Left colon (tissue), 2 donors: ENCODE results near the gene FAM170B. TPM values are rescaled to one million over a fixed set of nuclear protein-coding genes. Genes with fewer than 3 reads are reported as not detected.

Experiments
- ATAC-seq: fragments of 200-7000 bp; cut with Tn5 transposase; one replicate; pipeline ENCODE4 v1.9.1; 2020; ENCODE audit warnings: mild to moderate bottlenecking, moderate library complexity
- DNase-seq, 2 donors: peaks; one replicate each; pipeline ENCODE4 v3.0.0-alpha.2; 2020
- intact Hi-C, 2 donors: fragments of 100-400 bp; cut with DNase I in 1 of 2; cut with micrococcal nuclease in 1 of 2; formaldehyde crosslinking; loops; one replicate each; pipeline versions ENCODE4 v1.11.2 to v1.14.0; 2022; cut with DNase I, micrococcal nuclease
- total RNA-seq, 2 donors: library from RNA; stranded (reverse); fragmentation: NEBNext Ultra II Directional; extraction: Animal tissue kit (Norgen Biotek cat#: 25700); gene quantifications; one replicate each; pipeline ENCODE4 v1.2.1, GENCODE V29; 2021
- donor health status: DM: no; HTN: no; CAD: no.
- donor health status: DM: yes; HTN: yes; CAD: no.

Gene FAM170B
- total RNA-seq, 2 donors from 2014 or later = not detected

DNA sequence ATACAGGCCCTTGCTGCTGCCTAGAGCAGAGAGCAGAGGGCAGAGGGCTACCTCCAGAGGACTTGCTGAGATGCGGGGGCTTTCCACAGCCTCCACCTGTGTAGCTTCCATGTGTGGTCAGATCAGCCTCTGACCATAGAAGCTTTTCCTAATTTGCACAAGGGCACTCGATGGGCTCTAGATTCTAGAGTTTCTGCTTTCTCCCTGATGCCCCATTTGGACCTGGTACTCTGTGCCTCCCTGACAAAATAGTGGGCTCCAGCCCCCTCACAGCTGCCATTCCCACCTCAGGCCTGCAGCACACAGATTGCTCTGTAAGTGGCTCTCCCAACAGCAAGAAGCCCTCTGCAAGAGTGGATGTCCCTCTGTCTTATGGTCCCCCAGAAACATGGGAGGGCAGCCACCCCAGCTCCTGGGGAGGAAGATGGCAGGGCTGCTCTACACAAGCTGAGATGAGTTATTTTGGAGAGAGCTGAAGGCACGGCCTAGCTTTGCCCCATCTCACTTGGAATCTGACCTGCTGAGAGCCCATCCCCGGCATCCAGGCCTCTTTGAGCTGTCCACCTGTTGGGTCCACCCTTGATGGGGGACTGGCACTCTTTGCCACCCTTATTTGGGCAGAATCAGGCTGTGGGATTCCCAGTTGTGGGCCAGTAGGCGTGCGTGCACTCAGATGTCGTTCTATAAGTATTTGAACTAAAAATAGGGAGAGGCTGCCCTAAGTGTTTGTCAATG lies 37.7 kb upstream of the FAM170B start:
- intact Hi-C loops = no loop called here
- ATAC-seq = no peak
- no peak for DNase-seq

GRCh38 chr10:49170632-49171325 lies 37.0 kb upstream of the FAM170B start:
- no peak for DNase-seq
- no peak for ATAC-seq

DNA sequence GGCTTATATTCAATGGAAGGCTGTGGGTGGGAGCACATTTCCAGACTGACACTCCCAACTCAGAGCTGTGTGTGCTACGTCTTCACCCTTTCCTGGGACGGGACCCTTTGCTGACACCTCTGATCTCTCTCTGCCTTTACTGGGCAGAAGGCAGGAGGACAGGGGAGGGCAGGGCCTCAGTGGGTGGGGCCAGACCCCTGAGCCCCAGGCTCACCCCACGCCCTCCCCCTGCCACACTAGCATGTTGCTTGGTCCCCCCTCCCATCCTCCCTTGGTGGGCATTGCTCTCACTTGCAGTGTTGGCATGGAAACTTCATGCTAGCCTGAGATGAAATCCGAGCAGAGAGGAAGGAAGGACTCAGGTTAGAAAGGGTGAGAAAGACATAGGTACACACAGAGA lies 36.0 kb upstream of the FAM170B start:
- DNase-seq (no peak), ATAC-seq (no peak)
- intact Hi-C loops = loop anchor here in 1 of 2 donors (10.0 kb wide), 1 partner anchor 185 kb away; no protein-coding TSS in a partner anchor

More at GRCh38 chr10:49170632-49171325, 37.0 kb upstream of the FAM170B start:
- intact Hi-C loops = no loop called here

- no peak for ATAC-seq
- intact Hi-C loops = loop anchor here in 1 of 2 donors (10.0 kb wide), 1 partner anchor 184 kb away; no protein-coding TSS in a partner anchor
- no peak for DNase-seq
Measured at GRCh38 chr10:49168831-49169500, 35.1 kb upstream of the FAM170B start.

- DNase-seq = no peak
- intact Hi-C loops = loop anchor here in 1 of 2 donors (10.0 kb wide), 1 partner anchor 183 kb away; no protein-coding TSS in a partner anchor
- no peak for ATAC-seq
Measured at GRCh38 chr10:49168171-49168540, 34.3 kb upstream of the FAM170B start.

DNA sequence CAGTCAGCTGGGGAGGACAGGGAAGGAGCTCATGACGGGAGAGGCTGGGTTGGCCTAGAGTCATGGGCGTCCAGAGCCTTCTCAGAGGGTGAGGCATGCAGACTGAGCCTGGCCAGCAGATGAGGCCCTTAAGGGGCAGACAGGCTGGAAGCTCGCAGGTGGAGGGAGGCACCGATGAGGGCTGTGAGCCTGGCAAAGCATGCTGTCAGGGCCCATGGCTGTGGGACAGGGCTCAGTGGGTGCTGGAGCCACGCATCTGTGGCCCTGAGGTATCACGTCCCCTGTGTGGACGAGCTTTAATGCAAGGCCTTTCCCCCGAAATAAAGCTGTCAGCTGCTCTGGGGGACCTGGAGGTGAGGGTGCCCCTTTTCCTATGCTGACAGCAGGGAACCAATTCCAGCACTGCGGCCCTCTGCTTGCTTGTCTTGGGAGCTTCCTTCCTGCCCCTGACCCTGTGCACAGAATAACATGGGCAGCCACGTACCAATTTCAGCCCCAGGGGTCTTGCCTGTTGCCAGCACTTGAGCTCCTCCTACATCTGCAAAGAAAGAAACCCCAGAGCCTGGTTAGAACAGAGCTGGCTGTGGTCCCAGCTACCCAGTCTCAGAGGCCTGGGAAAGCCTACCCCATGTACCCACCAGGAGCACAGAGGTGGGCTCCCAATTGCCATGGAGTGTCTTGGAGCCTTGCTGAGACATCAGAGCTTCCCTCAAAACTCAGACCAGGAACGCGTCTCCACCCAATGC lies 33.8 kb upstream of the FAM170B start:
- ATAC-seq (no peak), DNase-seq (no peak)
- intact Hi-C loops = loop anchor here in 1 of 2 donors (10.0 kb wide), 1 partner anchor 183 kb away; no protein-coding TSS in a partner anchor

DNA sequence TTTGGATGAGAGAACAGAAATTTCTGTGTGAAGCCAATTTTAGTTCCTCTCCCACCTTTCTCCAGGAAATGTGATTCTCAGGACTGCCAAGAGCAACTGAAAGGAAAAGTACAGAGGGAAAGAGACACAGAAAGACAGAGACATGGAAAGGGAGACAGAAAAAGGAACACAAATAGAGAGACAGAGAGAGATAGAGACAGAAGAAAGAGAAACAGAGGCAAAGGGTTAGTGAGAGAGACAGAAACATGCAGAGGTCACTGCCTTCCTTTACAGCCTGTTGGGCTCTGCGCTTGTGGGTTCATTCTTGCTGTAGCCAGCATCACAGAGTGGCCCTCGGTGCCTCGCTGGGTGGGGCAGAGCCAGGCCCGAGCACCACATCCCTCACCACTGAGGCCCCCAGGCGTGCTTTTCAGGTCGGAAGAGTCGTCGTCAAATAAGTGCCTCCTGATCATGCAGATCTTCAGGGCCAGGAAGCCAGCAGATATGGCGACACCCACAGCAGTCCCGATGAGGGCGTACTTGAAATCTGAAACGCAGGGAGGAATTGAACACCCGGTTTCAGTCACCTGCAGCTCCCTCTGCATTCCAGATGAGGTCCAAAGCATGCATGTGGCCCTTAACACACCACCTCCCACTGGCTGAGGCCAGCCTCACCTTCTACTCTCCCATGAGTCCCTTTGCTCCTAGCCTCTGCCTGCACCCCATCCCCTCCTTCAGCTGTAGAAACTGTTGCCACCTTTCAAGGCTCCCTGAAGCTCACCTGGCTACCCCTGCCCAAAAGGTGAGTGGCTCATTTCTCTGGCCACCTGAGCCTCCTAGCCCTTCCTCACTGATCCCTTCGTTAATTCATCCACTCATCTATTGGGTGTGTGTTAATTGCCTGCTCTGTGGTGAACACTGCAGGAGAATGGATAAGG lies 32.9 kb upstream of the FAM170B start:
- intact Hi-C loops = loop anchor here in 1 of 2 donors (10.0 kb wide), 1 partner anchor 182 kb away; no protein-coding TSS in a partner anchor
- ATAC-seq = no peak
- DNase-seq = no peak

DNA sequence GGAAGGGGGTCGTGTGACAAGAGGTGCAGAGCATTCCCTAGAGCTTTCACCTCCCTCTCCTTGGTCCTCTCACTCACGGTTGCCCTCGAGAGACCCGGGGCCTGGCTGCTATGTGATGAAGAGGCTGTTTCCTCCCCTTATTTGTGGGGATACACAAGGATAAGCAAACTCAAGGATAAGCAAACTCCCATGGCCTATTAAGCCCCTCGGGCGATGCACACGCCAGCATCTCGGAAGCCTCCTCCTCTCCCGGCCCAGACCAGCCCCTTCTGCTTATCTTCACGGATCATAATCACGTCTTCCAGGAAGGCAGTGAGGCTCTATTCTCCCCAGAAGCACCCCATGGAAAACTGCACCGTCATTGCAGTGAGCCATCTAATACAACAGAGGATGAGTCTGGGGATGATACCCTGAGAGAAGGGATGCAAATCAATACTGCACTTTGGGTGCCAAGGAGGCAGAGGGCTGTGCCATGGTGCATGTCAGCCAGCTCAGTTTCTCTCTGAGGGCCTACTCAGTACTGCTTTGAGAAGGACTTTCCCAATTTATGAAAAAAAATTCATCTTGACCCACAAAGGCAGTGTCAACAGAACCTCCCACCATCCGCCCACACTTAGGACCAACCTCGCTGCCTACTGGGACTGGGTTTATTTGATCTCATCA lies 32.1 kb upstream of the FAM170B start:
- ATAC-seq (no peak), DNase-seq (no peak)
- intact Hi-C loops = loop anchor here in 1 of 2 donors (10.0 kb wide), 1 partner anchor 181 kb away; no protein-coding TSS in a partner anchor

DNA sequence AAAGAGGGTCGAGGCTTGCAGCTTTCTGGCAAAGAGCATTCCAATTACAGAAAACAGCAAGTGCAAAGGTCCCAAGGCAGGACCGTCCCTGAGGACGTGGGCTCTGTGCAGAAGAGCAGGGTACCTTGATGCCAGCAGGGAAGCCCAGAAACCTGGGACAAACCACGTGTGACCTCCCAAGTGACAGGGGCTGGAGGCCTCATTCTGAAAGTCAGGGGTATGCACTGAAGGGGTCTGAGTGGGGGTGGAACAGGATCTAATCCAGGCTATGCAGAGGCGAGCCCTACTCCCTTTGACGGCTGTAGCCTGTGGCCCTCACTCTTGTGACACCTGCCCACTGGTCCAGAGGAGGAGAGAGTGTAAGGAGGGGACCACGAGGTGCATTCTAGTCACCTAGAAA lies 31.4 kb upstream of the FAM170B start:
- intact Hi-C loops = loop anchor here in 1 of 2 donors (10.0 kb wide), 1 partner anchor 180 kb away; no protein-coding TSS in a partner anchor

GRCh38 chr10:49164559-49165188 lies 30.9 kb upstream of the FAM170B start:
- intact Hi-C loops = loop anchor here in 1 of 2 donors (10.0 kb wide), 1 partner anchor 180 kb away; no protein-coding TSS in a partner anchor

More for the DNA sequence above, 31.4 kb upstream of the FAM170B start:
- no peak for ATAC-seq
- no peak for DNase-seq

DNA sequence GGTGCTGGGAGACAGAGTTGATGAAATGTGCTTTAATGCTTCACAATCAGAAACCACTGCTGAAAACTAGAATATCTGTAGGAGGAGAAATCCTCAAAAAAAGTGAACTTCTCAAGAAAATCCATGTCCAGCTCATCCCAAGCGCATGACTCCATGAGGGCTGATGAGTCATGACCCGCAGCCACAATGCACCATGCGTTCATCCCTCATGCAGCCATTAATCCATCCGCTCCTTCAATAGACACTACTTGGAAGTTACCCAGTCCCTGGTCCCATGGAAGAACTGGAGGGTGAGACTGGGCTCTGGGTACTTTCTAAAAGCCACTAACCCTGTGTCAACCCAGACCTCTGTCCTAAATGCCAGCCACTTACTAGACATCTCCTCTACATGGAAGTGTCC lies 29.9 kb upstream of the FAM170B start:
- no peak for ATAC-seq
- intact Hi-C loops = loop anchor here in 1 of 2 donors (10.0 kb wide), 1 partner anchor 179 kb away; no protein-coding TSS in a partner anchor
- no peak for DNase-seq

More at GRCh38 chr10:49164559-49165188, 30.9 kb upstream of the FAM170B start:
- DNase-seq (peak in 1 of 2 donors; percentile 39), ATAC-seq (peak; percentile 68)

- intact Hi-C loops = loop anchor here in 1 of 2 donors (10.0 kb wide), 1 partner anchor 178 kb away; no protein-coding TSS in a partner anchor
- no peak for DNase-seq
Measured at GRCh38 chr10:49162761-49163310, 29.0 kb upstream of the FAM170B start.

GRCh38 chr10:49162063-49162462 lies 28.2 kb upstream of the FAM170B start:
- ATAC-seq (no peak), DNase-seq (no peak)
- intact Hi-C loops = loop anchor here in 1 of 2 donors (10.0 kb wide), 1 partner anchor 177 kb away; no protein-coding TSS in a partner anchor

More at GRCh38 chr10:49162761-49163310, 29.0 kb upstream of the FAM170B start:
- no peak for ATAC-seq

- DNase-seq = no peak
- intact Hi-C loops = loop anchor here in 1 of 2 donors (10.0 kb wide), 1 partner anchor 177 kb away; no protein-coding TSS in a partner anchor
Measured at GRCh38 chr10:49161411-49161997, 27.7 kb upstream of the FAM170B start.

GRCh38 chr10:49160814-49161213 lies 27.0 kb upstream of the FAM170B start:
- DNase-seq (no peak), ATAC-seq (no peak)
- intact Hi-C loops = loop anchor here in 1 of 2 donors (10.0 kb wide), 1 partner anchor 176 kb away; no protein-coding TSS in a partner anchor

More at GRCh38 chr10:49161411-49161997, 27.7 kb upstream of the FAM170B start:
- no peak for ATAC-seq
